Hematopoietic multipotent progenitor cell treated with erythropoietin and hydrocortisone succinate and interleukin-3 and kit ligand, for 15 days (in vitro differentiated cells): ENCODE data around the gene VAX1.
"Not testable (repeated sequence)": the region's sequence is repeated elsewhere in the genome, so short reads cannot be mapped to it uniquely, and the experiment has no call there.

Experiments
- DNase-seq: peaks from one replicate; pipeline ENCODE4 v3.0.0-alpha.2; 2015; ENCODE audit warnings: low spot score

The VAX1 gene, protein sequence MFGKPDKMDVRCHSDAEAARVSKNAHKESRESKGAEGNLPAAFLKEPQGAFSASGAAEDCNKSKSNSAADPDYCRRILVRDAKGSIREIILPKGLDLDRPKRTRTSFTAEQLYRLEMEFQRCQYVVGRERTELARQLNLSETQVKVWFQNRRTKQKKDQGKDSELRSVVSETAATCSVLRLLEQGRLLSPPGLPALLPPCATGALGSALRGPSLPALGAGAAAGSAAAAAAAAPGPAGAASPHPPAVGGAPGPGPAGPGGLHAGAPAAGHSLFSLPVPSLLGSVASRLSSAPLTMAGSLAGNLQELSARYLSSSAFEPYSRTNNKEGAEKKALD

DNA sequence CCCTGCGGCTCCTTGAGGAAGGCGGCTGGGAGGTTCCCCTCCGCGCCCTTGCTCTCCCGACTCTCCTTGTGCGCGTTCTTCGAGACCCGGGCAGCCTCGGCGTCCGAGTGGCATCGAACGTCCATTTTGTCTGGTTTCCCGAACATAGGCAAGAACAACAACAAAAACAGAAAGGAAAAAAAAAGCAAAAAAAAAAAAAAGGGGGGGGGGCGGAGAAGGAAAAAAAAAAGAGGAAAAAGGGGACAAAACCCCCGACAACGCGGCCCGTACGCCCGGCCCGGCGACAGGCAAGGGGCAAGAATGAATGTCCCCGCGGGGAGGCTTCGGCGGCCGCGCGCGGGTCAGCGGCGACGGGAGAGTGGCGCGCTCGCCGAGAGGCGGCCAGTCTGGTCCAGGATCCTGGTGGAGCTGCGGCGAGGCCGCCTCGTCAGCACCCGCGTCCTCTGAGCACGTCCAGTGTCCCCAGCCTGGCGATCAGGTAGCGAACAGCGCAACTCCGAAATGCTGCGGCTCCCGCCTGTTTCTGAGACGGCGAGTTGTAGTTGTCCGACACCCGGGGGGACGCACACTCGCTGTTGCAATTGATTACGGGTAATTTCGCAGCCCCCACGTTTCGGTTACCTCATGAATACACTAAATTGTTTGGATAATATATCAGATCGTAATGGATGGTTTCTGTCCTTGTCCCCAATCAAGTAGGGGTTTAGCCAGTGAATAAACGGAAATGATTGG, at the start of gene VAX1:
TSS of gene VAX1 (minus strand) at position 360 of the 732 bp plus-strand sequence. CDS start at position 146, 214 bp downstream.
- no peak for DNase-seq

DNA sequence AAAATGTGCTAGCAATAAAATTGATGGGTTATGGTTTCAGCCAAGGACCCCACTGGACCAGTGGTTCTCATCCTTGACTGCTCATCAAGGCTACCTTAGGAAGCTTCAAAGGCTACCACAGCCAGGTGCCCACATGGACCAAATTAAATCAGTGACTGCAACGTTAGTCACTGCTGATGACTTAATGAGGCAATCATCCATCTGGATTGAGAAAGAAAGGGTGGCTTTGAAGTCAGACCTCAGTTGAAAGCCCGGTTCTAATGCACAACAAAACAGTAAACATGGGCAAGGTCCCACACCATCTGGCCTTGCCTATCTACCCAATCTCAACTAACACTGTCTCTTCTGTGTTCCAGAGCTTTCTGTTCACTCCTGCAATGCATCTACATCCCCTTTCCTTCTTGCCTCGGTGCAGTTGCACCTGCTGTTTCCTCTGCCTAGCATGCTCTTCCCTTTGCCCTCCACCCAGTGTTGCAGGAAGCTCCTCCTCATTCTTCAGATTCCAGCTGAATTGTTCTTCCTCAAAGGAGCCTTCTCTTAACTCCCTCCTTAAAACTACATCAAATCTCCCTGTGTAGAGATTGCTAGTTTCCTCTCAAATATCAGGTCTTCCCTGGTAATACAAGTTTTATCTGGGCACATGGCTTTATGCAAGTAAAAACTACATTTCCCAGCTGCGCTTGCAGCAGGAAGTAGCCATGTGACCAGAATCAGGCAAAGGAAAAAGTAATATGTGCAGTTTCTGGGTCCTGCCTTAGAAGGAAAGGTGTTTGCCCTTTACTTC, 49.0 kb upstream of the VAX1 start:
- no peak for DNase-seq

DNA sequence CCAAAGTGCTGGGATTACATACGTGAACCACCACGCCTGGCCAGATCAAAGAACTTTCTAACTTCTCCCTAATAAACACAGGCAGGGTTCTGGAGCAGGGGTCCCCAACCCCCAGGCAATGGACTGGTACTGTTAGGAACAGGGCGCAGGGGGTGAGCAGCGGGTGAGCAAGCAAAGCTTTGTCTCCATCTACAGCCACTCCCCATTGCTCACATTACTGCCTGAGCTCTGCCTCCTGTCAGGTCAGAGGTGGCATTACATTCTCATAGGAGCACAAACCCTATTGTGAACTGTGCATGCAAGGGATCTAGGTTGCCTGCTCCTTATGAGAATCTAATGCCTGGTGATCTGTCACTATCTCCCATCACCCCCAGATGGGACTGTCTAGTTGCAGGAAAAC, 47.7 kb upstream of the VAX1 start:
- not testable (repeated sequence) for DNase-seq

DNA sequence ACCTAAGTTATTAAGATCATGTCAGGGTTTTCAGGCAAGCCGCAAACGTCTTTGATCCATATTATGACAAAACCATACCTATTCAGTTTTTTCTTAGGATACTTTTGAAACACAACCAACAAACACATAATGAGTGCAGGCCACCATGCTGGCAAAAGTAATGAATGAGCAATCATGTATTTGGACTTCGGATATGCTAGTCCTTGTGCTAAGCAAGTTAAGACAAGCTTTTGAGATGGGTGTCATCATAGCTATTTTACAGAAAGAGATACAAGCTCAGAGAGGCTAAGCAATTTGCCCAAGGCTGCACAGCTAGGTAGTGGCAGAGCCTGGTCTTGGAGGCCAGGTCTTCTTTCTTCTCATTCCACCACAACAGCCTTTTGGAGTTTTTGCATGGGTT, 46.8 kb upstream of the VAX1 start:
- DNase-seq, result no peak

DNA sequence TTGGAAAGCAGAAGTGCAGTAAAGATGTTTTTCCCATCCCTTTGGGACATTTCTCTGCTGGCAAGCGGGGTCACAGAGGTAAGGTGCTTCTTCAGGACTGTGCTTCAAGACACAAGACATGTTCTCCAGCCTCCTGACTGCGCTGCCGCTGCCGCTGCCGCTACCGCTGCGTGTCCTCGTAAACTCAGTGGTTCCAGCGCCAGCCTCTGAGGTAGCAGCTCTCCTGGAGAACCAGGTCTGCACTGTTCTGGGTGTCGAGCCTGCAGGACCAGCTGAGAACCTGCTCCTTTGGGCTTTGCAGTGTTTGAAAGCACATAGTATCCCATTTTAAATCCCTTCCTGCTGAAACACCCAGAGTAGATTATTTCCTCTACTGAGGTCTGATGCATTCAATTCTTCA, 46.2 kb upstream of the VAX1 start:
- no peak for DNase-seq

DNA sequence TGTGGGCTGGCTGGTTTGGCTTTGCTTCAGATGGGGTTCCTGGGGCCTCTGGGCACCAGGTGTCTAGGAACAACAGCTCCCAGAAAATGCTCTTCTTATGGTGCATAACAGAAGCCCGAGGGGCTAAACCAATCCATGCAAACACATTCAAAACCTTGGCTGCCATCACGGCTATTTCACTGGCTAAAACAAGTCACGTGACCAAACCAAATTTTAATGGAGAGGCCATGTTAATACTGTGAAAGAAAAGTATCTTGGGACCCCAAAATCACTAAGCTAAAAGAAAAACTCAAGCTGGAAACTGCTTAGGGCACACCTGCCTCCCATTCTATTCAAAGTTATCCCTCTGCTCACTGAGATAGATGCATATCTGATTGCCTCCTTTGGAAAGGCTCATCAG, 40.1 kb upstream of the VAX1 start:
- no peak for DNase-seq

DNA sequence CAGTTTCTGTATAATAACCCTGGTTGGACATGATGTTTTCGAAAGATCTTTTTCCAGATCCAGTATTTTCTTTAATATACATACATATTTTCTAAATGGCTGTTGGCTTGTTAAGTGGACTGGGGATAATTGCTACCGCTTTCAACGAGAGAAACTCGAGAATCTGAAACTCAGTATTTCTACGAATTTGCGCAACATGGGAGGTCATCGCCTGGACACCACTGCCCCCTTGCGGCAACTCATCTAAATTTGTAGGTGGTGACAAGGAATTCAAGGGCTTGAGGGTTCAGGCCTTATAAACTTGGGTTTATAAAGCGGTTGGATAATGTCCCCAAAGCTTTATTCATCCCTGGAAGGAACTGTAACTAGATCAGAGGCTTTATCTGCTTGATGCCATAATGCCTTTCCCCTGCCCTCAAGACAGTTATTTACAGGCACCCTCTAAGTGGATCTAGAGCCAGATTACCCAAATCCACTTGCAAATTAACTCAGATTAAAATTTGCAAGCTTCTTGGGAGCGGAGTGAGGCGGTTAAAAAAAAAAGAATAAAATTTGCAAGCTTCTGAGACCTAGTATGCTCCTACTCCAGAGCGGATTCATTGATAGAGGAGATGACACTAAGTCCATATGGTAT, 37.9 kb upstream of the VAX1 start:
- peak; percentile 60 for DNase-seq

DNA sequence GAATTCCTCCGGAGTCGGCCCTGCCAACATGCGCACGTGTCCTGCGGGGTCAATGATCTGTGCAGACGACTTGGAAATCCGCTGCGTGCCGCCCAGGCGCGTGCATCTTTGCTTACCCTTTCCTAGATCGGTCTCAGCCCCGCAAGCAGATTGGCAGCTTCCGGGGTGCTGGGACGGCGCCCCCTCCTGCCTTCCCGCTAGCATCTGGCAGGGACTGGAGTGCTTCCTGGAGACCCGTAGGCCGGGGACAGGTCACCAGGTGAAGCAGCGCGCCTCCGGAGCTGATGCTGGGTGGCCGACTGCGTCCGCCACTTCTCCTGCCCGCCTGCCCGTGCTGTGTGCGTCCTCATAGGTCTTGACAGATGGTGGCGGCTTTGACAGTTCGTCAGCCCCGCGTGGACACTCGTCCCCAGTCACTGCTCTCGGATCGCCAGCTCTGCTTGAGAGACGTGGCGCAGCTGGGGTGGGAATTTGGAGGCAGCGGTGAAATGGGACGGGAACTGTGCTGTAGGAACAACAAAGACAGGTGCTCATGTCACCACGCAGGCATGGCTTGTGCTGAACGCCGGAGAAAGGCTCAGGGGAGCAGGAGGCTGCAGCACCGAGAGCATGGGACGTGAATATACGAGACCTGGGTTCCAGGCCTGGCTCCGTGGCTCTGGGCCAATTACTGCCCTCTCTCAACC, 37.3 kb upstream of the VAX1 start:
- no peak for DNase-seq

DNA sequence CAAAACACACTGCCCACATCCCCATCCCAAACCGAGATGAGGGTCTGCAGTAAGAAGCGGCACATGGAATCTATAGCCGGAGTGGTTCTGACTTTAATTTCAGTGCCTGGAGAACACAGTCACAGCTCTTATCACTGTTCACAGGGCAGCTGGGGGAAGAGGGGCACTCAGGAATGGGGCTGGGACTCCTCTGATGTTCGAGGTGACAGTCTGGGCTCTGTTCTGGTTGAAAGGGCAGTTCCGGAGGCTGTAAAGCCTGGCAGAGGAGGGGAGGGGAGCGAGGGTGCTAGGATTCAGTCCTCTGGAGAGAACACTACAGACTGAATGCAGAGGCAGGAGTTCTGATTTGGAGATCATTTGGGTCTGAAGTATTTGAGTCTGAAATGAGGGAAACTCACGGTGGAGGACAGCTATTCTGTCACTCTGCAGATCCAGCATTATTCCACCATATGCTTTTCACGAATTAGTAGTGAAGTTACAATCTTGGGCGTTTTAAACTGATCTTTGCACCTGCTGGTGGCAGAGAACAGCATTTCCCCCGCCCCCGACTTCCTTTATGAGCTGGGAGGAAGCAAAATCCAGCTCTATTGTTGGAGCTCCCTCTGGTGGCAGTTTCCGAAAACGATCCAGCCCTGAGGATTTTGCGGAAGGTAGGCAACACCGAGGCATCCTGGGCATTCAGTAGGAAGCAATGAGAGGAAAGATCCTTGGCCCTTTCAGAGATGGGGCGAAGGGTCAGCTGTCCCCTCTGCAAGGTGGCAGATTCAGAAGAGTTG, 36.6 kb upstream of the VAX1 start:
- peak; percentile 52 for DNase-seq

DNA sequence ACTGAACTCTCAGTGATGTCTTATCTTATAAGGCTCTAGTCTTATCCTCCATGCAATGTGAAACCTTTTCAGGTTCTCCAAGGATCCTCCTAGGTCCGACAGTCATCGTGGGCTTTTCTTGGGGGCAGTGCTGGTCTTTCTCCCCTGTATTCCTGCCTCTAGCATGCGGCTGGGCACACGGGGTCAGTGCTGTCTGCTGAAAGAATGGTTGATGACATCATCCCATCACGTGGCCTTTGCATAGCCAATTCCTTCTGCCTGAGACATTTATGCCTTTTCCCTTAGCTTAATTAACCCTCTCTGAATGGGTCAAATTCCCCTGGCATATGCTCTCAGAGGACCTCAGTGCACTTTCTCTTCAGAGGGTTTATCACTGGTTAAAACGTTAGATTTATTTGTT, 32.2 kb upstream of the VAX1 start:
- no peak for DNase-seq

DNA sequence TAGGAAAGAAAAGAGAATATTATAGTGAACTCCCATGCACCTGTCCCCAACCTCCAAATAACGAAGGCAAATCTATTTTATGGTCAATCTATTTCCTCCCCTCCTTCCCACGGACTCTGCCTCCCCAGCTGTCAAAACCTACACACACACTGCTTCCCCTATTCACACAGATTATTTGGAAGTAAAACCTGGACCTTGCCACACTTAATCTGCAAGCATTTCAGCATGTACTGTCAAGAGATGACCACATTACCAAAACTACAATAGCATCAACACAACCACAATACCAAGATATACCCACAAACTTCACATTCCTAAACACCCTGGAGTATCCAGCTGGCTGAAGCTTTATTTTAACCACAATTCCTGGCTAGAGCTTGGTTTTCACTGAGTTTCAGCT, 31.4 kb upstream of the VAX1 start:
- no peak for DNase-seq

DNA sequence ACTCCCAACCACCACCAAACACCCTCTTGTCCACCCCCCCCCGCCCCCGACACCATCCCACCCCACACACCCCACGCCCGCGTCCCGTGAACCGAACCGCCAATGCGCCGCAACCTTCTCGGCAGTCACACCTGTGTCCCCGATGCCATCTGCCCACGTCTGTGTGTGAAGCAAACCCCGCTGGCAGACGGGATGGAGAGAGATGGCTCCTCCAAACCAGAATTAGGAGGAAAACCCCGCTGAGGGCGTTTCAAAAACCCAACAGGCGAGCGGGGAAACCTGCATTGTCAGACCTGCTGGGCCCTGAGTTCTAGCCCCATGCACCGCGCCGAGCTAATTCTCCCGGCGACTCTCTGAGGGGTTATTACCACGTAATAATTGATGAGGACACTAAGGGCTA, 30.7 kb upstream of the VAX1 start:
- no peak for DNase-seq

DNA sequence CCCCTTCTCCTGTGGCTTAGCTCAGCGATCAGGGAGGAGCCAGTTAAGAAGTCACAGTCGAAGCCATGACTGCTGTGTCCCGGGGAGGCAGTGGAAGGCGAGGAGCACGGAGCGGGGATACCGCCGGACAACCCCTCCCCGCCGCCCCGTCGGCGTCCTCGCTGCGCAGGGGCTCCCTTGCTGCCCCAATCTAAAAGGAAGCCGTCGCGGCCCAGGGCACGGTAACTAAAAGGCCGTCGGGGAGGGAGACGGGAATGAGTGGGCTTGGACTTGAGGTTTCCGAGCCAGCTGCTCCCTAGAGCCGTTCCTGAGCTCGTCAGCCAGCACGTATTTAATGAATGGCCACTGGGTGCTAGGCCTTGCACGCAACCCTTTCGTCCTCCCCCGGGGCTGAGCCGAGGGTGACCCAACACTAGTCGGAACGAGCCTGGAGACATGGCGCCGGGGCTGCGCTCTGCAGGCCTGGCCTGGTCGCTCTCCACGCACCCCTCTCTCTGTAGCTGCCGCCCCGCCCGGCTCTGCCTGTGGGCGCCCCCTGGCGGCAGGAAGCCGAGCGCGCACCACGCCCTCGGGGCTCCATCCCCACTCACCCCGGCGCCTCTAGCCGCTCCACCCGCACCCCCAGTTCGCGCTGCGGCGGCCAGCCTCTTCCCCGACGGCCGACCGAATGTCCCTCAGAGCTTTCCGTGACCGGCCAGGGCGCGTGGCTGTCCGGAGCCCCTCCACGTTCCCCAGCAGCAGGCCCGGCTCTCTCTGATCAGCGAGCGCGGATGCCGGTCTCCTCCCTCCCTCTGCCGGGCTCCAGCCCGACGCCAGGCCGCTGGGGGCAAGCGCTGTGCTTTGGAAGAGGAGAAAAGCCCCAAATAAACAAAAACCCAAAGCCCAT, 30.0 kb upstream of the VAX1 start:
- DNase-seq, result peak; percentile 42

DNA sequence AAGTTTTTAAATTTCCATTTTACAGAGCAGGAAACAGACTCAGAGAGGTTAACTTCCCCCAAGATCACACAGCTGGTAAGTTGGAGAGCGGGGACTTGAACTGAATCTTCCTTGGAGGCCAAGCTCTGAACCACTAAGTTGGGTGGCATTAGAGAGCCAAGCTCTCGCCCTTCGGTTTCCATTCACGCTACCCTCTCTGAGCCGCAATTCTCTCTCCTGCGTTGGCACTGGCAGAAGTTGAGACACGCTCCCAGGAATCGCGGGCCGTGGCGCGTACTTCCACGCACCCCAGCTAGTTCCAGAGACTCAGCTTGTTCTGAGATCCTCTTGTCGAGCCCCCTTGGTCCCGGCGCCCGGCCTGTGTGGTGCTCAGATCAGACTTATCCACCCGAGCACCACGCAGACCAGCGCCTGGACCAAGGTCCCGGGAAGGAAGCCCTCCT, 29.3 kb upstream of the VAX1 start:
- no peak for DNase-seq

DNA sequence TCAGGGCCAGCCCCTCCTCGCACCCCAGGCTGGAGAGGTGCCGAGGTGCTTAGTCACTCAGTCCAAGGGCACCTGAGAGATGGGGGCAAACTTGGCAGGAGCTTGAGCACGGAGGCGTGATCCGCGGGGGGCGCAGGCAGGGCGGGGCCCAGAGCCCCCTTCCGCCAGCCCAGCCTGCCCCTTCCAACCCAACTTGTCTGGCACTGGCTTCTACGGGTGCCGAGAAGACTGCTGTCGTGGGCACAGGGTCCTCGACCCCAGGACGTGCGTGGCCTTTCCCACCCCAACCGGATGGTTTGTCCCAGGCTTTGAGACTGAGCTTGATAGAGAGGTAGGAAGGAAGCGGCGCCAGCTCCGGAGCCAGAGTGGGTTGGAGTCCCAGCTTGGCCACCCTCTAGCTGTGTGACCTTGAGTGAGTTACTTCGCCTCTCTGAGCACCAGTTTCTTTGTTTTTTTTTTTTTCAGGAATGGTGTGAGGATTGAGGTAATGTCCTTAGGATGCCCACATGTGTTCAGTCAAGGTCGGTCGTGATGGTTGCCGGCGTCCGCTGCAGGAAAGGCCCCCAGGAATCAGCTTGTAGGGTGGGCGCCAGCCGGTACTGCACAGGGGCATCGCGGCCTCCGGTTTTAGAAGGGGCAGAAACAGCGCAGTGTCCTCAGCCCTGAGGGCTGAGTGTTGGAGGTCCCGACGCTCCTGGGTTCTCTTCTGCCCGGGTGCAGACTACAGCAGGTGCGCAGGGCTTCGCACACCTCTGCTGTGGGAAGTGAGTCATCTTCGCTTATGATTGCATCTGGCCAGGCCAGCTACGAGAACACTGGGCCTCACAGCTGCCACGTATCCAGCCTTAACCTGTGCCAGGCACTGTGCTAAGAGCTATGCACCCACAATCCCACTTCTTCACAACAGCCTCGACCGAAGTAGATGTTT, 28.6 kb upstream of the VAX1 start:
- DNase-seq, result no peak

DNA sequence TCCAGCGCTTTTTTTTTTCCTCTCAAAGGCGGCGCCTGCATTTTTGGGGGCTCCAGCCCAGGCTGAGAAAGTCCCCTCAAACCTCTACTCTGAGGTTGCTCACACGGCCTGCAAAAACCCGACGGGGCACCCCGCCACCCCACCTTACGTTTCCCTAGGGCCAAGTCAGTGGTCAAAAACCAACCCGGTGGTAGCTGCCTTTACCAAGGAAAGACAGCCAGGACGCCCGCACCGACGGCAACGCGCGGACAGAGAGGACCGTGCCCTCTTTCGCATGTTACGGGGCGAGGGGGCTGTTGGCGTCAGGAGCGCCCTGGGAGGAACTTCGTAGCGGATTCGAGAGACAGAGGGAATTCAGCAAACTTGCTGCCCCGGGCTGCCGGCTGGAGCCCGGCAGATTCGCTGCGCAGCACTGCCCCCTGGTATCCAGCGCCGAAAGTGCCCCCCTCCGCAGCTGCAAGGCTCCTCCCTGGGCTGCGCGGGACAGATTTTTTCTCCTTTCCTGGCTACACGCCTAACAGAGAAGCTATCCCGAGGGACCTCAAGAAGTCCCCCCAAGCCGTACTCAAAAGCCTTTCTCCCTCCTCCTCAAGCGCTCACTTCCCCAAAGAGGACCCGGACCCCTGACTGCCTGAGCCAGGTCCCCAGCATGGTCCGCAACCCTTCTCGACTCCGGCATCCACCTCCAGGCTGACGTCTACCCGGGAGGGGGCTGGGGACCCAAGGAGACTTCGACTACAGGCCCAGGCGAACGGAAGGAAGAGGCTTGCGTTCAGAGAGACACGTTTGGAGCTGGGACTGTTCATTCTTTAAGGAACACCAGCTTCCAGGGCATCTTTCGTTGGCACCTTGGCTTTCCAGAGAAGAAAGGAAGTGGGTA, 27.7 kb upstream of the VAX1 start:
- no peak for DNase-seq

DNA sequence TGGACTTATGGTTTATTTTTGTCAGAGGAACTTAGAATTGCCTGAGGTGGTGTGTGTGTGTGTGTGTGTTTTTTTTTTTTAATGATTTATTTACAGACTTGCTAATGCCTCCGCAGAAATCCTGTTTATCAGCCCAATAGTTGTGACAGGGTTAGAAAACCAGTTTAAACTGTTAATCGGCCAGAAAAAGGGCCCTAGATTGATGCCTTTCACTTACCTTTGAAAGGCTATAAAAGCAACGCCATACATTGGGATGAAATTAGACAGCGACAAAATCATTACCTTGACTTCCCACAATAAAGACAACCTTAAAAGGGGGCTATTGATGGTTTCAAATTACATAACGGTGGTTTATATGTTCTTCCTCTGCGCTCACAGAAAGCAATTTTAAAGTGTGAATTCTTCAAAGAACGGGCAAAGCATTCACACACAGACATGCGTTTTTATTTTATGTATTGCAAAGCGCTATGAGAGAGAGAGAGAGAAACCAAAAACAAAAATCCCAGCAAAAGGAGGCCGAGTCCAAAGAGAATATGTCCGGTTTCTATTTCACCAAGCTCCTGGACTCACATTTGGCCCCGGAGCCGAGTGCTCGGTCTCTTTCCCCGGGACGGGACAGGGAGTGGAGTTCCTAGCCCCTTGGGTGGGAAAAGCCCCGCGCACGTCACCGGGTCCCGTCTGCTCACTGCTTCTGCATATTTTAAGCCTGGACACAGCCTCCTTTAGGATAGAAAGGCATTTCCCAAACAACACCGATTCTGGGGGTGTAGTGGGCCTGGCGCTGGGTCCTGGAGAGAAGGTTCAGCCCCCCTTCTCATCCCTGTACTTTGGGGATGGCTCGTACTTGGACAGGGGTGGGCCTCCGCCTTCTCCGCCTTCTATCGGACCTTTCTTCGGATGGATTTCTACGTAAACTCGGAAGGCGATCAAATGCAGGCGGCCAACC, 26.8 kb upstream of the VAX1 start:
- DNase-seq, result no peak
